CD4-positive, alpha-beta T cell treated with Interleukin-15 for 1 hour (primary cell): Measurements from ENCODE around the gene HNRNPUL1.

Source experiments
- DNase-seq: peaks from one replicate; pipeline ENCODE4 v3.0.0-alpha.2; 2020

The HNRNPUL1 gene

DNA sequence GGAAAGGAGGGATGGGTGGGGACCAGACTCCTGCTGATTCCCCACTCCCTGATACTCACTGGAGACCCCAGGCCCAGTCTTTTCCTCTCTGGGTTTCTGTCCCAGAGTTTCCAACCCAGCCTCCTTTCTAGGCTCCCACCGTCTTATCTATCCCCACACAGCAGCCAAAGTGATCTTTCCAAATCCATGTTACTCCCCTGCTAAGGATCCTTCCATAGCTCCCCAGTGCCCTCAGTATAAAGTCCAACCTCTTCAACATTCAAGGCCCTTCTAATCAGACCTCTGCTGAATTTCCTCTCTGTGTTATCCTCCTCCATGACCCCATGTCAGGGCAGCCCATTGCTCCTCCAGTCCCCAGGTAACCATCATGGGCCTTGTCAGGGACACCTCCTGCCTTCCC lies 90.9 kb downstream of the HNRNPUL1 start:
- no peak for DNase-seq

DNA sequence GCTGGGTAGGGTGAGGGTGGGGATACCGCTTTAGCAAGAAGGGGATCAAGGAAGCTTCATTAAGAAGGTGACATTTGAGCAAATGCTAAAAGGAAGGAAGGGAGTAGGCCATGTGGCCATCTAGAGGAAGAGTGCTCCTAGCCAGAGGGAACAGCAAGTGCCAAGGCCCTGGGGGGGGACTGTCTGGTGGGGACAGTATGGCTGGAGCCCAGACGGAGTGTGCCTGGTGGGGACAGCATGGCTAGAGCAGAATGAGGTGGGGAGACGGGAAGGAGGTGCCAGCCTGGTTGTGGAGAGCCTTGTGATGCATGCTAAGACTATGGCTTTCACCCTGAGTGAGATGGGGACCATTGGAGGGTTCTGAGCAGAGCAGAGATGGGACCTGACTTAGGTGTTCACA lies 91.6 kb downstream of the HNRNPUL1 start:
- no peak for DNase-seq

DNA sequence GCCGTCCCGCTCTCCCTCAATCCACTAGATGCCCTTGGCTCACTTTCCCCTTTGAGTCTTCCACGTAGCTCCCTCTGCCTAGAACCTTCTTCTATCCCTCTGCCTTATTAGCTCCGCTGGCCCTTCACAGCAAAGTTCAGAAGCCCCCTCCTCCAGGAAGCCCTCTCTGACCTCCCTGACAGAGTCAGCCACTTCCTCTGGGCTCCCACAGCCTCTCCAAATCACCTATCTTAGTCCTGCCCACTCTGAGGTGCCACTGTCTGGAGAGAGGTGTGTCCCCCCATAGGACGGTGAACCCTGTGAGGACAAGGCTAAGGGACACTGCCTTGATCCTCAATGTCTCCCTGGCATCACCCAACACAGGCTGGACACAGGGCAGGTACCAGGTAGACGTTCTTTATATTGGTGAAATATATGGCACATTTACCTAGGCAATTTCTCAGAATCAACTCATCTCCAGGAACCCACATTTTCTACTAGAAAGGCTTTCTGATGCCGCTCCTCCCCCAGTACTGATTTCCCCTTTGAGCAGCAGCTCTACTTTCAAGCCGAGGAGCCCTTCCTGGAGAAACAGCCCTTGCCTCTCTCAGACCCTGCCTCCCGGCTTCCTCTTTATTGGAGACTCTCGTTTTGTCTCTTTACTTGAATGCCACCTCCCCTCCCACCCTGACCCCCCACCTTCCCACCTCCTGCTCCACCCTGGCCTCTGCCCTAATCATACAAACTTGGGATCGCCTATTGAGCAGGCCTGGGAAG lies 93.0 kb downstream of the HNRNPUL1 start:
- peak; percentile 42 for DNase-seq
